Upper lobe of left lung (tissue), 4 donors: ENCODE measurements around the gene UNKL.

Experiments
- POLR2A ChIP-seq, 4 donors: fragments of 450-650 bp; IDR thresholded peaks; one replicate each; pipeline ENCODE4 v1.5.1; 2016 to 2017; ENCODE audit warnings: antibody characterized with exemption in 4 of 4, mild to moderate bottlenecking in 2 of 4
- TF ChIP-seq, protein P1 (sequence below), 6 experiments: fragments of 450-650 bp in 4 of 6; fragments of 200-600 bp in 2 of 6; sonication (generic) in 2 of 6; IDR thresholded peaks; one replicate each; pipeline ENCODE4 v1.5.1; 2016 to 2019; ENCODE audit warnings: antibody characterized with exemption in 6 of 6

DNA sequence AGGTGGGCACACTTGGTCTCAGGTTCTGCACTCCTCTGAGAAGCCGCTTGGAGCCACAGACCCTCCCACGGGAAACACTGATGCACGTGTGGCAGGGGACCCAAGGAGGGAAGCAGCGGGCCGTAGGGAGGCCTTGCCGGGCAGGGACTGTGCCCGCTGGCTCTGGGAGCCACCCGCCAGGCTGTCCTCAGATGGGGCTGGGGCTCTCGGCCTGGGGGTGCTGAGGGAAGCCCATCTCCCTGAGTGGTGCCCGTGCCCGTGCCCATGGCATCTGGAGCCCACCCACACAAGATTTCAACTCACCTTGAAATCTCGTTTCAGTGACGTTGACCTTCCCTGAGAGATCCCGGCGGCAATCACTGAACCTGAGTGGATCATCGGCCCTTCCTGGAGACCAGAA, 42.4 kb upstream of the UNKL start:
- TF ChIP-seq, protein P1, sequence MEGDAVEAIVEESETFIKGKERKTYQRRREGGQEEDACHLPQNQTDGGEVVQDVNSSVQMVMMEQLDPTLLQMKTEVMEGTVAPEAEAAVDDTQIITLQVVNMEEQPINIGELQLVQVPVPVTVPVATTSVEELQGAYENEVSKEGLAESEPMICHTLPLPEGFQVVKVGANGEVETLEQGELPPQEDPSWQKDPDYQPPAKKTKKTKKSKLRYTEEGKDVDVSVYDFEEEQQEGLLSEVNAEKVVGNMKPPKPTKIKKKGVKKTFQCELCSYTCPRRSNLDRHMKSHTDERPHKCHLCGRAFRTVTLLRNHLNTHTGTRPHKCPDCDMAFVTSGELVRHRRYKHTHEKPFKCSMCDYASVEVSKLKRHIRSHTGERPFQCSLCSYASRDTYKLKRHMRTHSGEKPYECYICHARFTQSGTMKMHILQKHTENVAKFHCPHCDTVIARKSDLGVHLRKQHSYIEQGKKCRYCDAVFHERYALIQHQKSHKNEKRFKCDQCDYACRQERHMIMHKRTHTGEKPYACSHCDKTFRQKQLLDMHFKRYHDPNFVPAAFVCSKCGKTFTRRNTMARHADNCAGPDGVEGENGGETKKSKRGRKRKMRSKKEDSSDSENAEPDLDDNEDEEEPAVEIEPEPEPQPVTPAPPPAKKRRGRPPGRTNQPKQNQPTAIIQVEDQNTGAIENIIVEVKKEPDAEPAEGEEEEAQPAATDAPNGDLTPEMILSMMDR (IDR thresholded peaks at IDR 0.05): no peak
- TF ChIP-seq POLR2A (IDR thresholded peaks at IDR 0.05): no peak
